Peyer's patch (tissue), 4 donors: ENCODE results near the gene SERTAD1.

Experiments
- POLR2A ChIP-seq, 2 donors: fragments of 450-650 bp; IDR thresholded peaks; one replicate each; pipeline ENCODE4 v1.5.1; 2017; ENCODE audit warnings: antibody characterized with exemption in 2 of 2, mild to moderate bottlenecking in 2 of 2, moderate library complexity in 2 of 2
- TF ChIP-seq, protein P1 (sequence below), 6 experiments: fragments of 450-650 bp in 4 of 6; fragments of 200-600 bp in 2 of 6; sonication (generic) in 1 of 6; IDR thresholded peaks; one replicate each; pipeline ENCODE4 v1.5.1; 2017 to 2019; ENCODE audit warnings: antibody characterized with exemption in 6 of 6, mild to moderate bottlenecking in 3 of 6, moderate library complexity in 1 of 6

DNA sequence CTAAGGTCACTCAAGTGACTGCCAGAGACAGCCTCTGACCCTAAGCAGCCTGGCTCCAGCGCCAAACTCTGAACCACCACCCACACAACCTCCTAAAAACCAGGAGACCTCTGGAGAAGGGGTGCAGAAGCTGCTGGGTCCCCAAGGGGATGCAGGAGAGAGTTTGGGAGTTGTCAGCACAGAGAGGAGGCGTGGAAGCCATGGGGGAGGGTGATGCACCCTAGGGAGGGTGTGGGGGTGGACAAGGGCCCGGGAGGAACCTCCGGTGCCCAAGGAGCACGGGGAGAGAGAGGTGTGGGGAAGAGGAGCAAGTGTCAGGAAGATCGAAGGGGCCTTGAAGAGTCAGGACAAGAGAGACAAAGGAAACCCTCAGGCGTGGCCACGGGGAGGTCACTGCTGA, 33.7 kb downstream of the SERTAD1 start:
- TF ChIP-seq, protein P1, sequence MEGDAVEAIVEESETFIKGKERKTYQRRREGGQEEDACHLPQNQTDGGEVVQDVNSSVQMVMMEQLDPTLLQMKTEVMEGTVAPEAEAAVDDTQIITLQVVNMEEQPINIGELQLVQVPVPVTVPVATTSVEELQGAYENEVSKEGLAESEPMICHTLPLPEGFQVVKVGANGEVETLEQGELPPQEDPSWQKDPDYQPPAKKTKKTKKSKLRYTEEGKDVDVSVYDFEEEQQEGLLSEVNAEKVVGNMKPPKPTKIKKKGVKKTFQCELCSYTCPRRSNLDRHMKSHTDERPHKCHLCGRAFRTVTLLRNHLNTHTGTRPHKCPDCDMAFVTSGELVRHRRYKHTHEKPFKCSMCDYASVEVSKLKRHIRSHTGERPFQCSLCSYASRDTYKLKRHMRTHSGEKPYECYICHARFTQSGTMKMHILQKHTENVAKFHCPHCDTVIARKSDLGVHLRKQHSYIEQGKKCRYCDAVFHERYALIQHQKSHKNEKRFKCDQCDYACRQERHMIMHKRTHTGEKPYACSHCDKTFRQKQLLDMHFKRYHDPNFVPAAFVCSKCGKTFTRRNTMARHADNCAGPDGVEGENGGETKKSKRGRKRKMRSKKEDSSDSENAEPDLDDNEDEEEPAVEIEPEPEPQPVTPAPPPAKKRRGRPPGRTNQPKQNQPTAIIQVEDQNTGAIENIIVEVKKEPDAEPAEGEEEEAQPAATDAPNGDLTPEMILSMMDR (IDR thresholded peaks at IDR 0.05): no peak
- no peak for TF ChIP-seq POLR2A (IDR thresholded peaks at IDR 0.05)
